ENCODE data around the gene LIN52.

DNA sequence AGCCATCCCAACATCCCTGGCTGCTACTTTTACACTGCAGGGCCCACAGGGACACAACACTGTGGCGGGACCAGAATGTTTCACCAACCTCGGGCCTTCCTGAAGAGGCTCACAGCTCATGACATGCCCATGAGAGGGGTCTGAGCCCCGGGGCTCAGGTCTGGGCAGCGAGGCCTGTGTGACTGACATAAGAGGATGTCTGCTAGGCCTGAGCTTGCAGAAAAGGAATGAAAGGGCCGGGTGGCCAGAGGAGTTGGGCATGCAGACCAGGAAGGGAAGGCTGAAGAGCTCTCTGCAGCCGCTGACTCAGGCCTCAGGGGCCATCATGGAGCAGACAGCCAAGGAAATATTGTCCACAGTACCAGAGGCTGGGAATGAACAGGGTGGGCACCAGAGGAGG, 136.2 kb downstream of the LIN52 start:
- TF ChIP-seq, protein P1, sequence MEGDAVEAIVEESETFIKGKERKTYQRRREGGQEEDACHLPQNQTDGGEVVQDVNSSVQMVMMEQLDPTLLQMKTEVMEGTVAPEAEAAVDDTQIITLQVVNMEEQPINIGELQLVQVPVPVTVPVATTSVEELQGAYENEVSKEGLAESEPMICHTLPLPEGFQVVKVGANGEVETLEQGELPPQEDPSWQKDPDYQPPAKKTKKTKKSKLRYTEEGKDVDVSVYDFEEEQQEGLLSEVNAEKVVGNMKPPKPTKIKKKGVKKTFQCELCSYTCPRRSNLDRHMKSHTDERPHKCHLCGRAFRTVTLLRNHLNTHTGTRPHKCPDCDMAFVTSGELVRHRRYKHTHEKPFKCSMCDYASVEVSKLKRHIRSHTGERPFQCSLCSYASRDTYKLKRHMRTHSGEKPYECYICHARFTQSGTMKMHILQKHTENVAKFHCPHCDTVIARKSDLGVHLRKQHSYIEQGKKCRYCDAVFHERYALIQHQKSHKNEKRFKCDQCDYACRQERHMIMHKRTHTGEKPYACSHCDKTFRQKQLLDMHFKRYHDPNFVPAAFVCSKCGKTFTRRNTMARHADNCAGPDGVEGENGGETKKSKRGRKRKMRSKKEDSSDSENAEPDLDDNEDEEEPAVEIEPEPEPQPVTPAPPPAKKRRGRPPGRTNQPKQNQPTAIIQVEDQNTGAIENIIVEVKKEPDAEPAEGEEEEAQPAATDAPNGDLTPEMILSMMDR (conservative IDR thresholded peaks at IDR 0.05; ENCODE audit: low read depth in 2 of 2), result no peak
- TF ChIP-seq EZH2 (IDR thresholded peaks at IDR 0.05; ENCODE audit: low read depth, unreplicated experiment), result no peak
- TF ChIP-seq CREB1 (CRISPR knock-in tag; IDR thresholded peaks at IDR 0.05; ENCODE audit: low read depth), result no peak
- TF ChIP-seq POLR2AphosphoS5 (IDR thresholded peaks at IDR 0.05; ENCODE audit: low read depth), result no peak

Data from GM23338 (cell line).